Loucy (cell line): ENCODE results near the gene ATRAID.

Experiments
- H2AFZ ChIP-seq: fragments of 200-600 bp; sonication (generic); 2 replicates; pipeline ENCODE4 v1.6.0; 2016; ENCODE audit warnings: antibody characterized with exemption, mild to moderate bottlenecking, low read length, moderate library complexity
- H3F3A ChIP-seq: fragments of 200-600 bp; 2 replicates; pipeline ENCODE4 v1.6.0; 2016; ENCODE audit warnings: antibody characterized with exemption, low read depth, mild to moderate bottlenecking
- H3K27me3 ChIP-seq: fragments of 200-600 bp; sonication (generic); 2 replicates; pipeline ENCODE4 v1.6.1; 2014; ENCODE audit warnings: low read length, mild to moderate bottlenecking; ENCODE audit not compliant: insufficient read depth, poor library complexity, severe bottlenecking
- H3K36me3 ChIP-seq: fragments of 200-600 bp; sonication (generic); 2 replicates; pipeline ENCODE4 v1.6.1; 2016; ENCODE audit warnings: low read length; ENCODE audit not compliant: insufficient read depth
- H3K4me1 ChIP-seq: fragments of 200-600 bp; sonication (generic); 2 replicates; pipeline ENCODE4 v1.5.1; 2014; ENCODE audit warnings: low read length, mild to moderate bottlenecking; ENCODE audit not compliant: insufficient read depth, poor library complexity, severe bottlenecking
- H3K4me2 ChIP-seq: fragments of 200-600 bp; sonication (generic); 2 replicates; pipeline ENCODE4 v1.6.0; 2014; ENCODE audit warnings: antibody characterized with exemption, low read length, low read depth, mild to moderate bottlenecking; ENCODE audit not compliant: poor library complexity, severe bottlenecking
- H3K4me3 ChIP-seq: fragments of 200-600 bp; sonication (generic); 2 replicates; pipeline ENCODE4 v1.5.1; 2014; ENCODE audit warnings: low read length, mild to moderate bottlenecking, mixed read lengths; ENCODE audit not compliant: poor library complexity, severe bottlenecking
- H3K79me2 ChIP-seq: fragments of 200-600 bp; sonication (generic); 2 replicates; pipeline ENCODE4 v1.6.1; 2014; ENCODE audit warnings: low read length; ENCODE audit not compliant: insufficient read depth
- H3K9ac ChIP-seq: fragments of 200-600 bp; sonication (generic); 2 replicates; pipeline ENCODE4 v1.6.0; 2014; ENCODE audit warnings: mild to moderate bottlenecking, low read depth, low read length, moderate library complexity; ENCODE audit not compliant: poor library complexity, severe bottlenecking
- H3K9me2 ChIP-seq: fragments of 200-600 bp; sonication (generic); replicated peaks from 2 replicates; pipeline ENCODE4 v1.6.1; 2016; ENCODE audit warnings: low read depth, low read length, mixed read lengths
- H3K9me3 ChIP-seq: fragments of 200-600 bp; sonication (generic); 2 replicates; pipeline ENCODE4 v1.6.1; 2014; ENCODE audit warnings: mild to moderate bottlenecking, antibody characterized with exemption, low read length, low read depth; ENCODE audit not compliant: insufficient read depth
- H4K20me1 ChIP-seq: fragments of 200-600 bp; sonication (generic); 2 replicates; pipeline ENCODE4 v1.6.0; 2014; ENCODE audit warnings: antibody characterized with exemption, low read length, mild to moderate bottlenecking; ENCODE audit not compliant: insufficient read depth, poor library complexity, severe bottlenecking
- EZH2phosphoT487 ChIP-seq: fragments of 200-600 bp; IDR thresholded peaks from 2 replicates; pipeline ENCODE4 v1.6.1; 2018; ENCODE audit warnings: antibody characterized with exemption, mild to moderate bottlenecking, moderate library complexity, borderline replicate concordance
- TF ChIP-seq, protein P1 (sequence below): fragments of 200-600 bp; sonication (generic); conservative IDR thresholded peaks from 2 replicates; pipeline ENCODE4 v1.5.1; 2014; ENCODE audit warnings: mild to moderate bottlenecking, antibody characterized with exemption, low read length

Gene ATRAID

GRCh38 chr2:27206346-27206745 is 5.5 kb upstream of the ATRAID start:
- TF ChIP-seq, protein P1, sequence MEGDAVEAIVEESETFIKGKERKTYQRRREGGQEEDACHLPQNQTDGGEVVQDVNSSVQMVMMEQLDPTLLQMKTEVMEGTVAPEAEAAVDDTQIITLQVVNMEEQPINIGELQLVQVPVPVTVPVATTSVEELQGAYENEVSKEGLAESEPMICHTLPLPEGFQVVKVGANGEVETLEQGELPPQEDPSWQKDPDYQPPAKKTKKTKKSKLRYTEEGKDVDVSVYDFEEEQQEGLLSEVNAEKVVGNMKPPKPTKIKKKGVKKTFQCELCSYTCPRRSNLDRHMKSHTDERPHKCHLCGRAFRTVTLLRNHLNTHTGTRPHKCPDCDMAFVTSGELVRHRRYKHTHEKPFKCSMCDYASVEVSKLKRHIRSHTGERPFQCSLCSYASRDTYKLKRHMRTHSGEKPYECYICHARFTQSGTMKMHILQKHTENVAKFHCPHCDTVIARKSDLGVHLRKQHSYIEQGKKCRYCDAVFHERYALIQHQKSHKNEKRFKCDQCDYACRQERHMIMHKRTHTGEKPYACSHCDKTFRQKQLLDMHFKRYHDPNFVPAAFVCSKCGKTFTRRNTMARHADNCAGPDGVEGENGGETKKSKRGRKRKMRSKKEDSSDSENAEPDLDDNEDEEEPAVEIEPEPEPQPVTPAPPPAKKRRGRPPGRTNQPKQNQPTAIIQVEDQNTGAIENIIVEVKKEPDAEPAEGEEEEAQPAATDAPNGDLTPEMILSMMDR: no peak
- no peak for TF ChIP-seq EZH2phosphoT487
- H3F3A ChIP-seq: no peaks in the 10 kb centered on the region
- H3K9me2 ChIP-seq: no peaks in the 10 kb centered on the region
- H3K4me1 ChIP-seq: peaks cover 13% of the 10 kb centered on the region
- no peak overlapping the region for H3K4me3 ChIP-seq
- no peaks in the 10 kb centered on the region for H4K20me1 ChIP-seq
- peaks cover 44% of the 10 kb centered on the region; the same call in 1 of the 2 replicates for H3K36me3 ChIP-seq
- H3K79me2 ChIP-seq: peaks cover 27% of the 10 kb centered on the region; the same call in 1 of the 2 replicates
- no peaks in the 10 kb centered on the region for H3K9me3 ChIP-seq
- H2AFZ ChIP-seq: no peak overlapping the region
- H3K27me3 ChIP-seq: no peaks in the 10 kb centered on the region
- H3K9ac ChIP-seq: no peak overlapping the region
- H3K4me2 ChIP-seq: no peak overlapping the region

DNA sequence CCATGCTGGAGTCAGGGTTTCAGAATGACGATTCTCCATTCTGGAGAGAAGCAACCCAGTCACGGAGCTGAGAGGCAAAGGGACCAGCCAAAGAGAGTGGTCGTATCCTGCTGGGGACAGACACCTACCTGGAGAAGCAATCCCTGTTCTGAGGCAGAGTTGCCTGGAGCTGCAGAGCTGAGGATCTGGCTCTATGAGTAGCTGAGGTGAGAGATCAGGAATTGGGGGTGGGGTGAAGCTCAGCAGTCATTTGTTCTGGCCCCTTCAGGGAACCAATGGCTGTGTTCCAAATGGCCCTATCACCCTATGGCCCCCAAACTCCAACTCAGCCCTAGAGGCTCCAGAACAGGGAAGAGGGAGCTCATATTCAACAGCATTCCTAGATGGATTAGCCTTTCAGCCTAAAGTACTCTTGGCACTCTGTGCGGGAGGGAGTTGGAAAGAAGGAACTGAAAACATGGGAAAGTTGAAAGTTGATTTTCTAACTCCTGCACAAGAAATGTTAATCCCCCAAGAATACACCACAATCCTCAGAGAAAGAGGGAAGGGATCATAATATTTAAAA is 3.3 kb upstream of the ATRAID start:
- Histone ChIP-seq H3K27me3 (no peaks in the 10 kb centered on the region), H3K4me2 (peak overlapping the region; percentile 60), H3K9me2 (no peaks in the 10 kb centered on the region), H3K36me3 (peaks cover 27% of the 10 kb centered on the region; the same call in 1 of the 2 replicates), H4K20me1 (no peaks in the 10 kb centered on the region), H3K4me3 (no peak overlapping the region), H3F3A (no peaks in the 10 kb centered on the region), H2AFZ (no peak overlapping the region), H3K9me3 (no peaks in the 10 kb centered on the region), H3K9ac (peak overlapping the region; percentile 44), H3K79me2 (peaks cover 43% of the 10 kb centered on the region), H3K4me1 (peaks cover 24% of the 10 kb centered on the region)
- TF ChIP-seq, protein P1: no peak
- TF ChIP-seq EZH2phosphoT487: no peak

- H3K9me2 ChIP-seq: no peaks in the 10 kb centered on the region
- H3K9me3 ChIP-seq: no peaks in the 10 kb centered on the region
- TF ChIP-seq EZH2phosphoT487: no peak
- TF ChIP-seq, protein P1: no peak
- no peak overlapping the region for H2AFZ ChIP-seq
- no peaks in the 10 kb centered on the region for H4K20me1 ChIP-seq
- no peaks in the 10 kb centered on the region for H3F3A ChIP-seq
- H3K9ac ChIP-seq: peak overlapping the region; percentile 44
- no peaks in the 10 kb centered on the region for H3K27me3 ChIP-seq
- peaks cover 25% of the 10 kb centered on the region for H3K4me1 ChIP-seq
- peak overlapping the region; percentile 40 for H3K4me3 ChIP-seq
- peak overlapping the region; percentile 60 for H3K4me2 ChIP-seq
- H3K36me3 ChIP-seq: peaks cover 16% of the 10 kb centered on the region; the same call in 1 of the 2 replicates
- peaks cover 48% of the 10 kb centered on the region for H3K79me2 ChIP-seq
These were observed 2.0 kb upstream of the ATRAID start for GRCh38 chr2:27209621-27210401.
